IMR-90 (cell line): ENCODE data around the gene TLNRD1. TPM values are rescaled to one million over a fixed set of nuclear protein-coding genes. Genes with fewer than 3 reads are reported as not detected.

Source experiments
- ATAC-seq: fragments of 200-7000 bp; cut with Tn5 transposase; 2 replicates; pipeline ENCODE4 v1.9.1; 2020; ENCODE audit warnings: low read depth, mild to moderate bottlenecking, moderate library complexity
- BruUV-seq: library from RNA; stranded (reverse); fragments of 400-500 nt; replicated peaks from 2 replicates; lab custom pipeline; 2021; lab: Mats Ljungman, UMichigan
- CTCF ChIA-PET: fragments of 300-600 bp; formaldehyde crosslinking; extraction: SDS; loops from one replicate; lab custom pipeline; 2021; ENCODE audit warnings: antibody characterized with exemption; lab: Yijun Ruan, JAX
- POLR2A ChIA-PET: fragments of 300-600 bp; sonication (Branson Sonifier 250); formaldehyde crosslinking; loops from one replicate; lab custom pipeline; 2022; ENCODE audit warnings: antibody characterized with exemption; ENCODE audit not compliant: unreplicated experiment; lab: Charles Lee
- DNase-seq: peaks from one replicate; pipeline ENCODE4 v3.0.0; 2013
- H2AFZ ChIP-seq: replicated peaks from 2 replicates; pipeline ENCODE3; 2013; ENCODE audit warnings: low read length, mild to moderate bottlenecking; ENCODE audit not compliant: poor library complexity
- H2AK5ac ChIP-seq: 2 replicates; pipeline ENCODE4 v1.6.1; 2013; ENCODE audit warnings: low read depth, low read length, inconsistent platforms
- H2AK9ac ChIP-seq: replicated peaks from 2 replicates; pipeline ENCODE3; 2013; ENCODE audit warnings: mild to moderate bottlenecking, low read depth, low read length, moderate library complexity; ENCODE audit not compliant: poor library complexity
- H2BK120ac ChIP-seq: 2 replicates; pipeline ENCODE4 v1.6.1; 2013; ENCODE audit warnings: low read depth, low read length, inconsistent platforms
- H2BK15ac ChIP-seq: 3 replicates; pipeline ENCODE4 v1.6.1; 2013; ENCODE audit warnings: low read depth, low read length, inconsistent platforms
- H2BK20ac ChIP-seq: 2 replicates; pipeline ENCODE4 v1.6.1; 2013; ENCODE audit warnings: low read depth, mild to moderate bottlenecking, inconsistent platforms, low read length, moderate library complexity
- H2BK5ac ChIP-seq: 2 replicates; pipeline ENCODE4 v1.6.1; 2013; ENCODE audit warnings: mild to moderate bottlenecking, low read depth, low read length, inconsistent platforms; ENCODE audit not compliant: poor library complexity, severe bottlenecking
- H3K14ac ChIP-seq: replicated peaks from 2 replicates; pipeline ENCODE4 v1.6.1; 2013; ENCODE audit warnings: low read depth, low read length, inconsistent platforms
- H3K18ac ChIP-seq: 2 replicates; pipeline ENCODE4 v1.6.1; 2013; ENCODE audit warnings: low read depth, low read length, control low read depth
- H3K23ac ChIP-seq: 2 replicates; pipeline ENCODE4 v1.6.1; 2013; ENCODE audit warnings: low read depth, low read length, inconsistent platforms
- H3K27ac ChIP-seq: 2 replicates; pipeline ENCODE4 v1.5.1; 2013; ENCODE audit warnings: mild to moderate bottlenecking, control low read depth, low read length; ENCODE audit not compliant: insufficient read depth
- H3K27me3 ChIP-seq: 2 replicates; pipeline ENCODE4 v1.6.1; 2013; ENCODE audit warnings: low read length; ENCODE audit not compliant: control insufficient read depth, insufficient read depth
- H3K36me3 ChIP-seq: 2 replicates; pipeline ENCODE4 v1.6.1; 2013; ENCODE audit warnings: low read length, mixed read lengths; ENCODE audit not compliant: control insufficient read depth, insufficient read depth
- H3K4ac ChIP-seq: 2 replicates; pipeline ENCODE4 v1.6.1; 2013; ENCODE audit warnings: low read depth, low read length, inconsistent platforms
- H3K4me1 ChIP-seq: 2 replicates; pipeline ENCODE4 v1.6.1; 2013; ENCODE audit warnings: low read length, mixed read lengths; ENCODE audit not compliant: control insufficient read depth, insufficient read depth
- H3K4me2 ChIP-seq: 2 replicates; pipeline ENCODE4 v1.6.1; 2013; ENCODE audit warnings: low read depth, mild to moderate bottlenecking, control low read depth, low read length, moderate library complexity
- H3K4me3 ChIP-seq: 2 replicates; pipeline ENCODE4 v1.5.1; 2013; ENCODE audit warnings: low read depth, mild to moderate bottlenecking, control low read depth, low read length, moderate library complexity; ENCODE audit not compliant: insufficient read depth
- H3K56ac ChIP-seq: 2 replicates; pipeline ENCODE4 v1.6.1; 2013; ENCODE audit warnings: low read length, inconsistent platforms; ENCODE audit not compliant: insufficient read depth; ENCODE audit errors: extremely low read depth
- H3K79me1 ChIP-seq, 2 experiments: 2 replicates each; pipeline ENCODE4 v1.6.1; 2013; ENCODE audit warnings: low read length in 2 of 2, inconsistent platforms in 1 of 2, low read depth in 1 of 2
- H3K9ac ChIP-seq: 2 replicates; pipeline ENCODE4 v1.6.1; 2013; ENCODE audit warnings: low read depth, low read length, control low read depth
- H3K9me1 ChIP-seq: 2 replicates; pipeline ENCODE4 v1.6.1; 2013; ENCODE audit warnings: low read length, inconsistent platforms; ENCODE audit not compliant: insufficient read depth
- H3K9me3 ChIP-seq: 2 replicates; pipeline ENCODE4 v1.6.1; 2013; ENCODE audit warnings: low read length; ENCODE audit not compliant: control insufficient read depth, insufficient read depth
- H4K20me1 ChIP-seq: 2 replicates; pipeline ENCODE4 v1.6.1; 2013; ENCODE audit warnings: low read length, inconsistent platforms; ENCODE audit not compliant: insufficient read depth
- H4K5ac ChIP-seq: 2 replicates; pipeline ENCODE4 v1.6.1; 2013; ENCODE audit warnings: mild to moderate bottlenecking, low read depth, low read length, control low read depth
- H4K8ac ChIP-seq, 2 experiments: 2 replicates each; pipeline ENCODE4 v1.6.1; 2013; ENCODE audit warnings: low read depth in 2 of 2, low read length in 2 of 2, control low read depth in 1 of 2, inconsistent platforms in 1 of 2
- H4K91ac ChIP-seq: 2 replicates; pipeline ENCODE4 v1.6.1; 2013; ENCODE audit warnings: low read depth, low read length, inconsistent platforms; ENCODE audit not compliant: insufficient read depth
- WGBS, 2 experiments: methylation state at CpG; one replicate each; pipeline versions ENCODE4 v1.1.5 to v1.1.7; 2013; ENCODE audit warnings: missing lambda C conversion rate in 2 of 2; ENCODE audit not compliant: insufficient read length in 1 of 2; ENCODE audit errors: extremely low coverage in 2 of 2; 5-methylcytosine and 5-hydroxymethylcytosine counted together
- dilution Hi-C: fragments of 300-500 bp; cut with HindIII; formaldehyde crosslinking; loops from one replicate; pipeline ENCODE4 v1.14.3; 2018; ENCODE audit warnings: low sequenced_read_pairs; ENCODE audit not compliant: unreplicated experiment
- in situ Hi-C: fragments of 300-500 bp; cut with MboI; formaldehyde crosslinking; loops from 3 replicates; pipeline ENCODE4 v1.14.3; 2019; ENCODE audit warnings: low sequenced_read_pairs, inconsistent platforms, mixed read lengths
- intact Hi-C: fragments of 100-400 bp; cut with micrococcal nuclease; formaldehyde crosslinking; loops from 2 replicates; pipeline ENCODE4 v1.10.0; 2022
- polyA plus RNA-seq, 3 experiments: library from polyadenylated mRNA; depleted of rRNA; stranded (reverse); fragments of >200 nt; gene quantifications; 2 replicates each; pipeline ENCODE4 v1.2.3, GENCODE V29; 2012; ENCODE audit warnings: low replicate concordance in 1 of 3
- total RNA-seq: library from RNA; depleted of rRNA; stranded (reverse); fragments of >200 nt; gene quantifications from 2 replicates; pipeline ENCODE4 v1.2.3, GENCODE V29; 2012
- TF ChIP-seq, protein P1 (sequence below): fragments of 150-350 bp; IDR thresholded peaks from 2 replicates; pipeline ENCODE4 v1.6.1; 2017; ENCODE audit warnings: mild to moderate bottlenecking, antibody characterized with exemption, low read length, low read depth

Gene TLNRD1
- total and polyA plus RNA-seq, 2 of the 4 experiments (the other 2 are of a cell fraction), result 2.2 to 6.8 TPM

DNA sequence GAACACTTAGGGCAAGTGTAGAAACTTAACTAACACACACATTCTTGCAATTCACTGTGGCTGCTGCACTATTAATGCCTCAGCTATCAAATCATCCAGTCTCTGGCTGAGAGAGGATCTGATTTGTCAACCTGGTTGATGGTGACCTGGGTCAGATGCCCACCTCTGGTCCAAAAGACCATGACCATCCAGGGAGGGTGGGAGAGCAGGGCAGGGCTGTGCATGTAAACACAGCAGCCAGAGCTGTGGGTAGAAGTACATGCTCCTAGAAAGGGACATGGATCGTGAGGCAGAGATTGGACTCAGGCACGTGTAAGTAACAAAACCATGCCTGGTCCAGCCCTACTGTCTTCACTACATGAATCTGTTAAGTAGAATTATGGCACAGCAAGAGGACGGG, 28.4 kb upstream of the TLNRD1 start:
- DNase-seq, result no peak
- Histone ChIP-seq H3K9me1 (peaks cover 8% of the 10 kb centered on the region), H3K4ac (no peak overlapping the region), H2AK5ac (no peak overlapping the region), H3K4me1 (peaks cover 8% of the 10 kb centered on the region), H2BK5ac (no peak overlapping the region), H3K79me1 (peaks cover 19 to 22% of the 10 kb centered on the region in 2 experiments), H2BK120ac (no peak overlapping the region), H3K4me3 (no peak overlapping the region), H3K27ac (no peak overlapping the region), H3K36me3 (peaks cover 4% of the 10 kb centered on the region), H3K14ac (no peak overlapping the region), H3K27me3 (no peaks in the 10 kb centered on the region), H2BK15ac (no peak overlapping the region), H2AFZ (no peak overlapping the region), H3K18ac (no peak overlapping the region), H4K5ac (no peak overlapping the region), H4K8ac (no peak overlapping the region), H4K91ac (no peak overlapping the region), H2BK20ac (no peak overlapping the region), H3K9me3 (no peaks in the 10 kb centered on the region), H4K20me1 (peaks cover 18% of the 10 kb centered on the region), H2AK9ac (no peak overlapping the region), H3K4me2 (no peak overlapping the region), H3K23ac (no peak overlapping the region), H3K56ac (no peak overlapping the region), H3K9ac (no peak overlapping the region)
- ChIA-PET CTCF (no interaction called here), POLR2A (no interaction called here)
- dilution Hi-C loops, result no loop called here
- no peak for ATAC-seq
- intact Hi-C loops, result loop anchor here (5.0 kb wide), 3 partner anchors 90 to 405 kb away; partner anchors contain the start of gene ABHD17C
- in situ Hi-C loops, result loop anchor here (5.0 kb wide), 2 partner anchors 195 to 405 kb away; partner anchors contain the start of gene CEMIP
- WGBS, 2 experiments, result no CpG with 5 or more reads among the region's 3 CpGs
- no TSS peak for BruUV-seq
- TF ChIP-seq, protein P1, sequence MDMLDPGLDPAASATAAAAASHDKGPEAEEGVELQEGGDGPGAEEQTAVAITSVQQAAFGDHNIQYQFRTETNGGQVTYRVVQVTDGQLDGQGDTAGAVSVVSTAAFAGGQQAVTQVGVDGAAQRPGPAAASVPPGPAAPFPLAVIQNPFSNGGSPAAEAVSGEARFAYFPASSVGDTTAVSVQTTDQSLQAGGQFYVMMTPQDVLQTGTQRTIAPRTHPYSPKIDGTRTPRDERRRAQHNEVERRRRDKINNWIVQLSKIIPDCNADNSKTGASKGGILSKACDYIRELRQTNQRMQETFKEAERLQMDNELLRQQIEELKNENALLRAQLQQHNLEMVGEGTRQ, result no peak
